Heart right ventricle (tissue), 16 donors: ENCODE measurements around the gene TPPP2. TPM values are rescaled to one million over a fixed set of nuclear protein-coding genes. Genes with fewer than 3 reads are reported as not detected.

Experiments
- ATAC-seq, 8 donors: fragments of 200-7000 bp; cut with Tn5 transposase; one replicate each; pipeline ENCODE4 v1.9.1; 2020; ENCODE audit warnings: mild to moderate bottlenecking in 8 of 8, moderate library complexity in 8 of 8, moderate number of reproducible peaks in 1 of 8
- DNase-seq, 2 donors: peaks; one replicate each; pipeline ENCODE4 v3.0.0-alpha.2; 2020
- H3K27ac ChIP-seq, 10 donors: fragments of 200-600 bp; sonication (generic) in 2 of 10; one replicate each; pipeline versions ENCODE4 v1.5.0 to v1.8.0; 2020 to 2022; ENCODE audit warnings: mild to moderate bottlenecking in 3 of 10
- H3K27me3 ChIP-seq, 7 donors: fragments of 200-600 bp; one replicate each; pipeline ENCODE4 v1.8.0; 2021 to 2022; ENCODE audit warnings: mild to moderate bottlenecking in 2 of 7
- H3K36me3 ChIP-seq, 9 donors: fragments of 200-600 bp; sonication (generic) in 1 of 9; one replicate each; pipeline versions ENCODE4 v1.5.0 to v1.8.0; 2020 to 2022; ENCODE audit warnings: mild to moderate bottlenecking in 2 of 9
- H3K4me1 ChIP-seq, 9 donors: fragments of 200-600 bp; sonication (generic) in 1 of 9; one replicate each; pipeline versions ENCODE4 v1.5.0 to v1.8.0; 2020 to 2022; ENCODE audit warnings: mild to moderate bottlenecking in 4 of 9
- H3K4me3 ChIP-seq, 10 donors: fragments of 200-600 bp; sonication (generic) in 2 of 10; one replicate each; pipeline versions ENCODE4 v1.5.0 to v1.8.0; 2020 to 2022; ENCODE audit warnings: mild to moderate bottlenecking in 7 of 10, moderate library complexity in 2 of 10
- H3K9me3 ChIP-seq, 11 donors: fragments of 200-600 bp in 10 of 11; sonication (generic) in 2 of 11; one replicate each; pipeline versions ENCODE4 v1.5.0 to v1.8.0; 2013 to 2022; ENCODE audit warnings: mild to moderate bottlenecking in 2 of 11, control low read depth in 1 of 11, moderate library complexity in 1 of 11
- WGBS, 2 donors: extraction: QIAGEN DNeasy Blood & Tissue Kit; methylation state at CpG; one replicate each; pipeline ENCODE4 v1.1.7; 2013; ENCODE audit warnings: inconsistent platforms in 1 of 2; 5-methylcytosine and 5-hydroxymethylcytosine counted together
- intact Hi-C, 10 donors: fragments of 100-400 bp; cut with DNase I; formaldehyde crosslinking; loops; one replicate each; pipeline versions ENCODE4 v1.11.1 to v1.14.2; 2022
- polyA plus RNA-seq, 2 donors: library from polyadenylated mRNA; stranded (reverse); fragments of 200-250 nt; gene quantifications; one replicate each; pipeline ENCODE4 v1.2.3, GENCODE V29; 2013
- total RNA-seq, 10 donors: library from RNA; stranded (reverse); fragmentation: NEBNext Ultra II Directional in 3 of 10; extraction: Animal tissue kit (Norgen Biotek cat#: 25700) in 3 of 10; gene quantifications; one replicate each; pipeline versions ENCODE4 v1.2.1 to v1.2.4, GENCODE V29; 2021 to 2023
- TF ChIP-seq, protein P1 (sequence below), 9 donors: fragments of 200-600 bp; sonication (generic) in 2 of 9; IDR thresholded peaks; one replicate each; pipeline versions ENCODE4 v1.5.0 to v1.8.0; 2021 to 2022; ENCODE audit warnings: antibody characterized with exemption in 9 of 9, mild to moderate bottlenecking in 5 of 9, moderate library complexity in 1 of 9
- donor health status: Arrhythmogenic right ventricular cardiomyopathy.
- donor health status: ischemic (EF 13 %, LVEDD 7.1; RV severe dilation, severe dysfunction).
- donor health status: healthy with polysubstance abuse.
- donor health status: DM: no; HTN: yes; CAD: no.
- donor health status: DM: no; HTN: no; CAD: no.
- donor health status: ischemic (EF 25% LVEDD 6.9; RV normal size, moderate dysfunction).
- donor health status: ischemic (EF 25% LVEDD 5.7; RV mildly dilated, moderate dysfunction).
- donor health status: healthy.
- donor health status: DM: yes; HTN: yes; CAD: no.
- donor health status: Ischemic cardiomyopathy.
- donor health status: ischemic (EF 35%, LVEDD 5.7; RV mildly dilated, moderate dysfunction).
- donor health status: nonischemic (EF 11% LVEDD 7.7; RV severe dilation, severe dysfunction).
- donor health status: DM: yes; HTN: yes; CAD: no.
- donor health status: PGD.
- donor health status: ischemic (EF 29% LVEDD 5.4; RV normal size, mild dysfunction).
- donor health status: nonischemic (EF 23%, LVEDD 6.1; RV moderate dilation, normal function).

TPPP2 gene
- total and polyA plus RNA-seq, 12 donors, result 0.28 to 3.2 (median 0.91) TPM

DNA sequence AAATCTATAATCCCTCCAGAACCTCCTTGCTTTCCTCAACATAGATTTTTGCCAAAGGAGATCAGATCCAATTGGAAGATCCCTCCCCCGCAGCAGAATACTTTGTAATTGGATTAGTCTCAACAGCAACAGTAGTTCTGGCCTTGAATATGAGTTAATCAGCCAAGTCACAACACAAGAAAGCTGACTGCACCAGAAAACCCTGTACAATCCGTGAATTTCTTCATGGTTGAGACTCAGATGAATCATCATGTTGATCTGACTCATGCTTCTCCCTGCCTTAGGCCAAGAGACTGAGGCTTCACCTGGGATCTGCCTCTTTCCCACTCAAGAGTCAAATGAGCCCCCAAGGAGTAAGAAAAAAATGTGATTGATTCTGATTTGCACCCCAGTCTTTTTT is 43.2 kb upstream of the TPPP2 start:
- ATAC-seq (peak in 6 of 8 donors; percentile 19 to 51 (median 32)), DNase-seq (peak in 1 of 2 donors; percentile 22)
- H3K36me3 ChIP-seq, result peaks cover 0 to 9% (median 2%) of the 10 kb centered on the region in 9 donors
- H3K9me3 ChIP-seq, result no peaks in the 10 kb centered on the region
- H3K27ac ChIP-seq, result peak overlapping the region in 3 of 10 donors; percentile 19 to 33 (median 29)
- TF ChIP-seq, protein P1, sequence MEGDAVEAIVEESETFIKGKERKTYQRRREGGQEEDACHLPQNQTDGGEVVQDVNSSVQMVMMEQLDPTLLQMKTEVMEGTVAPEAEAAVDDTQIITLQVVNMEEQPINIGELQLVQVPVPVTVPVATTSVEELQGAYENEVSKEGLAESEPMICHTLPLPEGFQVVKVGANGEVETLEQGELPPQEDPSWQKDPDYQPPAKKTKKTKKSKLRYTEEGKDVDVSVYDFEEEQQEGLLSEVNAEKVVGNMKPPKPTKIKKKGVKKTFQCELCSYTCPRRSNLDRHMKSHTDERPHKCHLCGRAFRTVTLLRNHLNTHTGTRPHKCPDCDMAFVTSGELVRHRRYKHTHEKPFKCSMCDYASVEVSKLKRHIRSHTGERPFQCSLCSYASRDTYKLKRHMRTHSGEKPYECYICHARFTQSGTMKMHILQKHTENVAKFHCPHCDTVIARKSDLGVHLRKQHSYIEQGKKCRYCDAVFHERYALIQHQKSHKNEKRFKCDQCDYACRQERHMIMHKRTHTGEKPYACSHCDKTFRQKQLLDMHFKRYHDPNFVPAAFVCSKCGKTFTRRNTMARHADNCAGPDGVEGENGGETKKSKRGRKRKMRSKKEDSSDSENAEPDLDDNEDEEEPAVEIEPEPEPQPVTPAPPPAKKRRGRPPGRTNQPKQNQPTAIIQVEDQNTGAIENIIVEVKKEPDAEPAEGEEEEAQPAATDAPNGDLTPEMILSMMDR (IDR thresholded peaks at IDR 0.05), result no peak
- intact Hi-C loops, result no loop called here
- peaks cover 5 to 43% (median 22%) of the 10 kb centered on the region in 9 donors for H3K4me1 ChIP-seq
- no peak overlapping the region for H3K4me3 ChIP-seq
- no peaks in the 10 kb centered on the region for H3K27me3 ChIP-seq
- WGBS, 2 donors, result 56 to 65% methylated on average over 2 of the region's 2 CpGs

DNA sequence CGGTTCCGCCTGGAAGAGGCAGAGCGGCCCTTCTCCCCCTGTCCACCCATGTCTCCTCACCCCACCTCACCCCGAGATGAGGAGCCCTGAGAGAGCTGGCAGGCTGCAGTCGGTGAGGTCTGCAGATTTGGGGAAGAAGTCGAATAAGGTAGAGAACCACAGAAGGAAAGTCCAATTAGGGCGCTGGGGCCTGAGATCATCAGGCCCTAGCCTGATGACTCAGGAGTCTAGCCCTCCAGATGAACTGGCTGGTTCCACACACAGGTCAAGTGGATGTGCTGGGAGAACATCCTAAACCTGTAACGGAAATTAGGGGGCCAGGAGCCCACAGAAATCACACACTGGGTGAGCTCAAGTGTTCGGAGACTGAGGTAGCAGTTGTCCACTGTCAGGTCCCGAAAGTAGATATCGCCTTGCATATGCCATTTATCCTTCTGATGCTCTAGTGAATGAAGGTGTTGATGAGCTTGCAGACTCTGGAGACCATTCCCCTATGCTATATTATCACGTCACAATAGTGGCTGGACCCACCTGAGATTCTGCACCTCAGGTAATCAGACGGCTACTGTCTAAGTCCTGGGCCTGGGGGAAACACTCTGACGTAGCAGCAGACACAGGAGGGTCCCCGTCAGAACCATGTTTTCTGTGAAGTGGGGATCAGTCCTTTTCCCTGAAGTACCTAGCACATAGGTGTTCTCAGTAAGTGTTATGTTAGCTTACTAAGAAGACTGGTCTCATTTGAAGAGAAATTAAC is 41.1 kb upstream of the TPPP2 start:
- intact Hi-C loops, result no loop called here
- no peaks in the 10 kb centered on the region for H3K9me3 ChIP-seq
- H3K27me3 ChIP-seq, result no peaks in the 10 kb centered on the region
- peak overlapping the region; percentile 46 to 97 (median 86) for H3K4me3 ChIP-seq
- 90% methylated on average over 15 of the region's 15 CpGs for WGBS, 2 donors
- H3K36me3 ChIP-seq, result peaks cover 0 to 30% (median 23%) of the 10 kb centered on the region in 9 donors
- H3K4me1 ChIP-seq, result peaks cover 5 to 46% (median 26%) of the 10 kb centered on the region in 9 donors
- no peak for DNase-seq
- peak overlapping the region; percentile 49 to 87 (median 84) for H3K27ac ChIP-seq
- TF ChIP-seq, protein P1 (IDR thresholded peaks at IDR 0.05), result no peak
- ATAC-seq, result no peak

DNA sequence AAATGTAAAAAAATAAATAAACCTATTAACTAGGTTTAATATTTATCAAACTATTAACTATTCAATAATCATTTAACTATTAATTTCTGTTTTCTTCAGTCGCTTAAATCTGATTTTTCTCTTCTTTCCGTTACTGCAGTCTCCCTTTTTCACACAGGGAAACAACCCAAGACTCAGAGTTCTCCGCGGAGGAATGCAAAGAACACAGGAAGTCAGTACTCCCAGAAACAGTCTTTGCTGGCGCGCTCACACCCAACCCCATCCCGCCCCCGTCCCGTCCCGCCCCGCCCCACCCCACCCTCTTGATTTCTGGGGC is 40.6 kb upstream of the TPPP2 start:
- intact Hi-C loops, result no loop called here
- DNase-seq, result no peak
- WGBS, 2 donors, result 1 to 3% methylated on average over 11 of the region's 11 CpGs
- ATAC-seq, result no peak
- Histone ChIP-seq H3K27ac (peak overlapping the region; percentile 49 to 87 (median 84)), H3K4me3 (peak overlapping the region; percentile 46 to 97 (median 86)), H3K36me3 (peaks cover 0 to 35% (median 29%) of the 10 kb centered on the region in 9 donors), H3K4me1 (peaks cover 5 to 46% (median 26%) of the 10 kb centered on the region in 9 donors), H3K27me3 (no peaks in the 10 kb centered on the region), H3K9me3 (no peaks in the 10 kb centered on the region)
- TF ChIP-seq, protein P1 (IDR thresholded peaks at IDR 0.05), result no peak

DNA sequence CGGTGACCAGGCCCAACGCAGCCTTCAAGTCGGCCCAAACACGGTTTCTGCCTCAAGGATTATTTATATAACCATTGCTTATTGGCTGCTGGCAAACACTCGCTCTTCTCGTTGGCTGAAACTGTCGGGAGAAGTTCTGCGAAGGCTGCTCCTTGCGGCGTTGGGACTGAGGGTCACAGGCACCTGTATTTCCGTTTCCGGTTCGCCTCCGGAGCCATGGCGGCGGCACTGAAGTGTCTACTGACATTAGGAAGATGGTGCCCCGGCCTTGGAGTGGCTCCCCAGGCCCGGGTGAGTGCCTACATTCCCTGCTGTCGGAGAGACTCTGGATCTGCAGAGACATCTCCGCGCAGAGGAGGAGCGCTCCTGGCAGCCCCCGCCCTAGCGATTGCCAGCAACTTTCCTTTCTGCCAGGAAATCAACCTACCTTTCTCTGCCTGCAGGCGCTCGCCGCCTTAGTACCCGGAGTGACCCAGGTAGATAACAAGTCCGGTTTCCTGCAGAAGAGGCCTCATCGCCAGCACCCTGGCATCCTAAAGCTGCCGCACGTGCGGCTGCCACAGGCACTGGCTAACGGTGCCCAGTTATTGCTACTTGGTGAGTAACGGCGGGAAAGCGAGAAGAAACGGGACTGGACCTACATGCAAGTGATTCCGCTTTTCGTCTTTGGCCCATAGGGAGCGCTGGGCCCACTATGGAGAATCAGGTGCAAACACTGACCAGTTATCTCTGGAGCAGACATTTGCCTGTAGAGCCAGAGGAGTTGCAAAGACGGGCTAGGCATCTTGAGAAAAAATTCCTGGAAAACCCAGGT is 40.0 kb upstream of the TPPP2 start, which contains the start of gene METTL17:
TSS of gene METTL17 (plus strand) at position 194 of the 814 bp plus-strand sequence. CDS start at position 217, 23 bp downstream.
- DNase-seq (peak; percentile 87 to 93), ATAC-seq (peak; percentile 95 to 98 (median 97))
- Histone ChIP-seq H3K27ac (peak within 1 kb of the TSS; percentile 49 to 87 (median 84)), H3K4me3 (peak within 1 kb of the TSS; percentile 46 to 97 (median 86)), H3K36me3 (peaks cover 0 to 41% (median 34%) of the 10 kb centered on the region in 9 donors), H3K9me3 (no peaks in the 10 kb centered on the region), H3K27me3 (no peaks in the 10 kb centered on the region), H3K4me1 (peaks cover 5 to 46% (median 26%) of the 10 kb centered on the region in 9 donors)
- intact Hi-C loops, result no loop called here
- 0% methylated on average over 42 of the region's 42 CpGs for WGBS, 2 donors
- TF ChIP-seq, protein P1 (IDR thresholded peaks at IDR 0.05), result peak in 5 of 9 donors; percentile 14 to 40 (median 28)
